ENCODE measurements around the gene TCF7L1.

DNA sequence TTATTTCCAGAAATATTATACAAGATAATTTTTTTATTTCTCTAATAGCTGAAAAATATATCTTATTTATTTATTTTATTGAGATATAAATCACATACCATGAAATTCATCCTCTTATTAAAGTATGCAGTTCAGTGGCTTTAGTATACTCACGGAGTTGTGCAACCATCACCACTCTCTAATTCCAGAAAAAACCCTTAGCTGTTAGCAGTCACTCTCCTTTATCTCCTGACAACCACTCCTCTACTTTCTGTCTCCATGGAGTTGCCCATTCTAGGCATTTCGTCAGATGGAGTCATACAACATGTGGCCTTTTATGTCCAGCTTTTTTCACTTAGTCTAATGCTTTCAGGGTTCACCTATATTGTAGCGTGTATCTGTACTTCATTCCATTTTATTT, 66.5 kb downstream of the TCF7L1 start:
- TF ChIP-seq CTCF (conservative IDR thresholded peaks at IDR 0.05; ENCODE audit: low read length) (no peak), EZH2phosphoT487 (IDR thresholded peaks at IDR 0.05; ENCODE audit: borderline replicate concordance, low read depth, low read length) (no peak)

All from OCI-LY7 (cell line).